Thyroid gland (tissue), 4 donors: Measurements from ENCODE around the gene STRBP.

Source experiments
- CTCF ChIP-seq, 6 experiments: fragments of 200-600 bp in 3 of 6; fragments of 450-650 bp in 3 of 6; sonication (generic) in 3 of 6; IDR thresholded peaks; one replicate each; pipeline ENCODE4 v1.5.1; 2016 to 2019; ENCODE audit warnings: antibody characterized with exemption in 6 of 6, mild to moderate bottlenecking in 2 of 6, inconsistent platforms in 1 of 6, moderate library complexity in 1 of 6
- POLR2A ChIP-seq, 2 donors: fragments of 450-650 bp; IDR thresholded peaks; one replicate each; pipeline ENCODE4 v1.6.1; 2017; ENCODE audit warnings: antibody characterized with exemption in 2 of 2, mild to moderate bottlenecking in 2 of 2, moderate library complexity in 1 of 2

- TF ChIP-seq CTCF (IDR thresholded peaks at IDR 0.05) (no peak), POLR2A (IDR thresholded peaks at IDR 0.05) (no peak)
Measured at GRCh38 chr9:123305879-123306278, 37.5 kb upstream of the STRBP start.
